Mucosa of rectum (tissue), 2 donors: ENCODE results near the gene BCL2L11.

ENCODE experiments used
- H3K27ac ChIP-seq, 2 donors: one replicate each; pipeline ENCODE4 v1.7.0; 2013; ENCODE audit warnings: inconsistent platforms in 2 of 2, low read depth in 2 of 2, low read length in 2 of 2
- H3K27me3 ChIP-seq, 2 donors: one replicate each; pipeline ENCODE4 v1.7.0; 2013; ENCODE audit warnings: low read length in 2 of 2; ENCODE audit not compliant: control insufficient read depth in 2 of 2, insufficient read depth in 2 of 2
- H3K36me3 ChIP-seq, 2 donors: one replicate each; pipeline ENCODE4 v1.7.0; 2013; ENCODE audit warnings: low read length in 2 of 2; ENCODE audit not compliant: control insufficient read depth in 2 of 2, insufficient read depth in 2 of 2
- H3K4me1 ChIP-seq, 2 donors: one replicate each; pipeline ENCODE4 v1.7.0; 2013; ENCODE audit warnings: low read length in 2 of 2, mild to moderate bottlenecking in 1 of 2; ENCODE audit not compliant: control insufficient read depth in 2 of 2, insufficient read depth in 2 of 2
- H3K4me3 ChIP-seq, 2 donors: one replicate each; pipeline ENCODE4 v1.7.0; 2013; ENCODE audit warnings: low read length in 2 of 2
- H3K9ac ChIP-seq, 2 donors: one replicate each; pipeline ENCODE4 v1.7.0; 2013; ENCODE audit warnings: low read length in 2 of 2, low read depth in 1 of 2, mild to moderate bottlenecking in 1 of 2
- H3K9me3 ChIP-seq, 2 donors: one replicate each; pipeline ENCODE4 v1.7.0; 2013; ENCODE audit warnings: low read length in 2 of 2; ENCODE audit not compliant: control insufficient read depth in 2 of 2
- donor health status: healthy.
- donor health status: Normal muscosa, but diverticular disease.

BCL2L11 gene

GRCh38 chr2:111201214-111201613, 80.5 kb downstream of the BCL2L11 start:
- Histone ChIP-seq H3K27me3 (no peaks in the 10 kb centered on the region), H3K27ac (no peak overlapping the region), H3K4me1 (no peaks in the 10 kb centered on the region), H3K4me3 (no peak overlapping the region), H3K9ac (no peak overlapping the region), H3K36me3 (no peaks in the 10 kb centered on the region), H3K9me3 (no peaks in the 10 kb centered on the region)

- Histone ChIP-seq H3K27me3 (no peaks in the 10 kb centered on the region), H3K4me3 (no peak overlapping the region), H3K9ac (no peak overlapping the region), H3K36me3 (no peaks in the 10 kb centered on the region), H3K9me3 (no peaks in the 10 kb centered on the region), H3K4me1 (no peaks in the 10 kb centered on the region), H3K27ac (no peak overlapping the region)
These were observed 81.7 kb downstream of the BCL2L11 start for GRCh38 chr2:111202266-111203040.

- Histone ChIP-seq H3K27me3 (no peaks in the 10 kb centered on the region), H3K4me3 (no peak overlapping the region), H3K9ac (no peak overlapping the region), H3K36me3 (no peaks in the 10 kb centered on the region), H3K4me1 (no peaks in the 10 kb centered on the region), H3K27ac (no peak overlapping the region), H3K9me3 (no peaks in the 10 kb centered on the region)
These were observed 84.0 kb downstream of the BCL2L11 start for GRCh38 chr2:111204706-111205105.

GRCh38 chr2:111205774-111206173, 85.1 kb downstream of the BCL2L11 start:
- Histone ChIP-seq H3K27ac (no peak overlapping the region), H3K9ac (no peak overlapping the region), H3K36me3 (no peaks in the 10 kb centered on the region), H3K4me3 (no peak overlapping the region), H3K9me3 (no peaks in the 10 kb centered on the region), H3K4me1 (no peaks in the 10 kb centered on the region), H3K27me3 (no peaks in the 10 kb centered on the region)

GRCh38 chr2:111207851-111208250, 87.1 kb downstream of the BCL2L11 start:
- Histone ChIP-seq H3K27ac (no peak overlapping the region), H3K4me3 (no peak overlapping the region)

GRCh38 chr2:111208639-111209038, 87.9 kb downstream of the BCL2L11 start:
- no peaks in the 10 kb centered on the region for H3K9me3 ChIP-seq
- H3K4me3 ChIP-seq, result no peak overlapping the region
- no peak overlapping the region for H3K9ac ChIP-seq
- H3K27ac ChIP-seq, result no peak overlapping the region
- no peaks in the 10 kb centered on the region for H3K4me1 ChIP-seq
- no peaks in the 10 kb centered on the region for H3K36me3 ChIP-seq
- H3K27me3 ChIP-seq, result no peaks in the 10 kb centered on the region

More at GRCh38 chr2:111207851-111208250, 87.1 kb downstream of the BCL2L11 start:
- H3K9me3 ChIP-seq, result no peaks in the 10 kb centered on the region
- no peaks in the 10 kb centered on the region for H3K36me3 ChIP-seq
- no peaks in the 10 kb centered on the region for H3K4me1 ChIP-seq
- no peaks in the 10 kb centered on the region for H3K27me3 ChIP-seq
- no peak overlapping the region for H3K9ac ChIP-seq

- Histone ChIP-seq H3K4me1 (no peaks in the 10 kb centered on the region), H3K36me3 (no peaks in the 10 kb centered on the region), H3K9me3 (no peaks in the 10 kb centered on the region), H3K9ac (no peak overlapping the region), H3K4me3 (no peak overlapping the region), H3K27me3 (no peaks in the 10 kb centered on the region), H3K27ac (no peak overlapping the region)
These were observed 88.4 kb downstream of the BCL2L11 start for GRCh38 chr2:111209045-111209514.

GRCh38 chr2:111210036-111210435, 89.3 kb downstream of the BCL2L11 start:
- Histone ChIP-seq H3K27me3 (no peaks in the 10 kb centered on the region), H3K4me1 (no peaks in the 10 kb centered on the region), H3K9ac (no peak overlapping the region)

GRCh38 chr2:111213877-111214276, 93.2 kb downstream of the BCL2L11 start:
- Histone ChIP-seq H3K9me3 (no peaks in the 10 kb centered on the region), H3K27me3 (no peaks in the 10 kb centered on the region), H3K36me3 (no peaks in the 10 kb centered on the region)

More at GRCh38 chr2:111210036-111210435, 89.3 kb downstream of the BCL2L11 start:
- Histone ChIP-seq H3K27ac (no peak overlapping the region), H3K4me3 (no peak overlapping the region), H3K9me3 (no peaks in the 10 kb centered on the region), H3K36me3 (no peaks in the 10 kb centered on the region)

GRCh38 chr2:111216811-111217652, 96.3 kb downstream of the BCL2L11 start:
- H3K9ac ChIP-seq, result no peak overlapping the region
- no peaks in the 10 kb centered on the region for H3K27me3 ChIP-seq

More at GRCh38 chr2:111213877-111214276, 93.2 kb downstream of the BCL2L11 start:
- no peak overlapping the region for H3K4me3 ChIP-seq
- no peak overlapping the region for H3K9ac ChIP-seq
- no peaks in the 10 kb centered on the region for H3K4me1 ChIP-seq
- no peak overlapping the region for H3K27ac ChIP-seq

More at GRCh38 chr2:111216811-111217652, 96.3 kb downstream of the BCL2L11 start:
- no peak overlapping the region for H3K27ac ChIP-seq
- no peaks in the 10 kb centered on the region for H3K36me3 ChIP-seq
- H3K4me1 ChIP-seq, result peaks cover 0 to 3% of the 10 kb centered on the region in 2 donors
- no peak overlapping the region for H3K4me3 ChIP-seq
- H3K9me3 ChIP-seq, result no peaks in the 10 kb centered on the region
